SIG-M5 treated with dmso at 0.1 percent for 504 hours (cell line): Measurements from ENCODE around the gene NRAP.

Experiments
- DNase-seq: peaks from one replicate; lab custom pipeline; 2025; ENCODE audit not compliant: unreplicated experiment; lab: John Stamatoyannopoulos, UW

The NRAP gene

GRCh38 chr10:113643183-113643582 is 20.7 kb downstream of the NRAP start:
- no peak for DNase-seq

- no peak for DNase-seq
Observed at GRCh38 chr10:113641702-113642101, 22.1 kb downstream of the NRAP start.

DNA sequence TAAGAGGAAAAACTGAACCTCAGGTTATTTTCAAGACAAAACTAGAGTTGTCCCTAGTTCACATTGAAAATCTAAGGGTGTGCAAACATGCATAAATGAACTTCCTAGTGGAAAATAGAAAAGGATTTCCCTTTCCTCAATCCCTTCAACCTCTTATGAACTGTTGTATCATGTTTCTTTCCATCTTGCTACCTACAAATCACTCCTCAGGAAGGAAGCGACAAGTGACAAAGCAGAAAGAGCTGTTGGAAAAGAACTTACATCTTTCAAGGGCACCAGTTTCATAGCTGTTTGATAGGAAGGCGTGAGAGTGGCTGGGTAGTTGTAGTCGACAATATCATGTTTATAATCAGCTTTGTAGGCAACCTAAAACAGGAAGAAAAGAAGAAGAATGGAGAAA is 23.9 kb downstream of the NRAP start:
- no peak for DNase-seq

DNA sequence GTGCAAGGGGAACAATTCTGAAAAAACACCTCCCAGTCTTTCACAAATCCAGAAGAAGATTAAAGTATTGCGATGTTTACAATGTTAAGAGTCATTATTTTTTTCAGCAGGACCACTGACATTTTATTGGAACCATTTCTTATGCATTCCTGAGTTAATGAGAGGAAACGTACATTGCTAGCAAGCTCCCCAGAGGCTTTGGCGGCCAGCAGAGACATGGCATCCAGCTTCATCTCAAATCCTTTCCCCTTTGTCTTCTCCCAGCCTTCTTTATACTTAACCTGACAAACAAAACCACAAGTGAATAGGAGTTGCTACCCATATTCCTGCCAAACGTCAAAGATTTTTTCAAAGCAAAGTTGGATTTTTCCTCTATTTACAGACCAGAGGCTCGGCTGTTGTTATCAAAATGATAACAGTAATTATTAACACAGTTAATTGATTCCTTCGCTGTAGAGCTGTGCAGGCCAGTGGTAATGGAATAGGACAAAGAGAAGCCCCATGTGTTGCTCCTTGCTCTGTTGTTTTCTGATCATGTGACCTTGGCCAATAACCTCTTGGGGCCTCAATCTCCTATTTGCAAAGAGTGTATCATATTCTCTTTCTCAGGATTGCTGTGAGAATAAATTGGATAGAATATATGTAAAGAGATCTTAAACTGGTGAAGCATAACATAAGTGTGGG is 32.0 kb downstream of the NRAP start:
- no peak for DNase-seq

DNA sequence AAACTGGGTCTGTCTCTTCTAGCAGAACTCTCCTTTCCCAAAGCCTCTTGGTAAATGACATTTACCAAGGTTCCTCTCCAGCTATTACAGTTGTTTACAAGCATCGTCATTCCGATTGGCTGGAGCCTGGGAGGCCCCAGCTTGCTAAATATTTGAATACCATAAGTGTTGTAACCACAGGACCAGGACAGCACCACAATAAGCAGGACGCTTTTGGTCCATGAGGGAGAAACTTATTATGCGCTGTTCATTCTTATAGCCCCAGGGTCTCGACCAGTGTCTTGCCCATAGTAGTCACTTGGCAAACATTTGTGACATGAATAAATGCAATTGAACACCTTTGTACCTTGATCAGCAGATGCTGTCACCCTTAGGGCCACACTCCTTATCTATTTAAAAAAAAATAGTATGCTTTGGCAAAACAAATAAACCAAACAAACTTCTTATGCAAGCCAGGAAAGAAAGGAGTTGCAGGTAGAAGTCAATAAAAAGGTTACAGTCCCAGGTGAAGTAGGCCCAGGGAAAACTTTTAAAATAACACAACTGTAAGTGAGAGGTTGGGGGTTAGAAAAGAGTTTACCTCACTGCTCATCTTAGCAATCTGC is 32.8 kb downstream of the NRAP start:
- DNase-seq = no peak

- no peak for DNase-seq
Observed at GRCh38 chr10:113628607-113629153, 35.2 kb downstream of the NRAP start.

GRCh38 chr10:113627836-113628235 is 36.0 kb downstream of the NRAP start:
- no peak for DNase-seq

DNA sequence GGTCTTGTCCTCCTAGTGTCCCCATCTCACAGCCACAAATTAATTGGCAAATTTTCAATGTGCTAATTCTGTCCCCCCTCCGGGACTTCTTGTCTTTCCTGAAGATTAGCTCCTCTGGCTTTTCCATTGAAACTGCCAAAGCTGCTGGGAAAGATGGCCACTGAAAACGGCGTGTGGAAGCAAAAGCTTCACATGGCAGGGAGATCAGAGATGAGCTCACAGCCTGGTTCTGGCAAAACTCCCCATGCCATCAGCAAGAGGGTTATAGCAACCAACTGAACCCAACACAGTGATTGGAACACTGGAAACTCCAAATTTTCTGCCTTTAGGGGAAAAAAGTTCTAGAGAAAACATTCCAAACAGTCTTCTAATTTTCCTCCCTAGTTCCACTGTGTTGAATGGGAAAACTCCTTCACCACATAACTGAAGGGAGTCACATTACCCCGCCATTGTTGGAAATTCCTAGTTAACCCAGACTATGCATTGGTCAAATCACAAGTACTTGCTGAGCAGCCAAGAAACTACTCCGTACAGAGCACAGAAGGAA is 37.0 kb downstream of the NRAP start:
- DNase-seq = no peak

GRCh38 chr10:113625461-113626186 is 38.2 kb downstream of the NRAP start:
- DNase-seq = no peak

DNA sequence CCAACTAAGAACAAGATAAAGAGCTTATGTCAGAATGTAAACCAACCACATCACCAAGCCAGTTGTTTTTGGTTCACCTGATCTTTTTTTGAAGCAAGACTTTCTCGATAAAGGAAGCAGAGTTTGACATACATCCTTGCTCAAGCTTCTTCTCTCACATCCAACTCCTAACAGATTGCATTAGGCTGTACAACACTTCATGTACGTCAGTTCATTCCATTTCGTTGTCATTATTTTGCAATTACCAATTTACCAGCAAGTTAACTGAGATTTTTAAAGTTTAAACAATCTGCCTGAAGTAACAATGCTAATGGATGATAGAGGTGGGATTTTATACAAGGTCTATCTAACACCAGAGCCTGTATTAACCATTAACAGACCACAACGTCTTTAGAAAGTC is 41.0 kb downstream of the NRAP start:
- no peak for DNase-seq

- DNase-seq = no peak
Observed at GRCh38 chr10:113621799-113622198, 42.0 kb downstream of the NRAP start.

GRCh38 chr10:113620936-113621335 is 42.9 kb downstream of the NRAP start:
- no peak for DNase-seq

DNA sequence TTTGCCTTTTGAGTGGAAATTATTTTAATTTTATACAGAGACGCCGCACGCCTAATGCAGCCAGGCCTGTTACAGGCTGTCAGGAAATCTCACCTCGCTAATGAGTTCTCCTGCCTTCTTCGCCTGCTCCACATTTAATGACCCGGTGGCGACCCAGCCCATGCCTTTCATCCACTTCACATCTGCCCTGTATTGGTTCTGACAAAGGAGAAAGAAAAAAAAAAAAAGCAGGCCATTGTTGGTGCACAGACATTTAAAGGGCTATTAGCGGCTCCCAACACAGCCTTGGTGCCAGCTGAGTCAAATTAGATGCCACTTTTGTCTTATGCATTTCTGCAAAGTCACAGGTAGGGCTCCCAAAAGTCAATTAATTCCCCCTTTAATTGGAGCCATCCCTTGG is 43.3 kb downstream of the NRAP start:
- DNase-seq = no peak

GRCh38 chr10:113619401-113619800 is 44.4 kb downstream of the NRAP start:
- no peak for DNase-seq

- no peak for DNase-seq
Observed at GRCh38 chr10:113618338-113618737, 45.5 kb downstream of the NRAP start.

GRCh38 chr10:113617086-113617485 is 46.8 kb downstream of the NRAP start:
- no peak for DNase-seq

- DNase-seq = no peak
Observed at GRCh38 chr10:113616244-113617074, 47.4 kb downstream of the NRAP start.

DNA sequence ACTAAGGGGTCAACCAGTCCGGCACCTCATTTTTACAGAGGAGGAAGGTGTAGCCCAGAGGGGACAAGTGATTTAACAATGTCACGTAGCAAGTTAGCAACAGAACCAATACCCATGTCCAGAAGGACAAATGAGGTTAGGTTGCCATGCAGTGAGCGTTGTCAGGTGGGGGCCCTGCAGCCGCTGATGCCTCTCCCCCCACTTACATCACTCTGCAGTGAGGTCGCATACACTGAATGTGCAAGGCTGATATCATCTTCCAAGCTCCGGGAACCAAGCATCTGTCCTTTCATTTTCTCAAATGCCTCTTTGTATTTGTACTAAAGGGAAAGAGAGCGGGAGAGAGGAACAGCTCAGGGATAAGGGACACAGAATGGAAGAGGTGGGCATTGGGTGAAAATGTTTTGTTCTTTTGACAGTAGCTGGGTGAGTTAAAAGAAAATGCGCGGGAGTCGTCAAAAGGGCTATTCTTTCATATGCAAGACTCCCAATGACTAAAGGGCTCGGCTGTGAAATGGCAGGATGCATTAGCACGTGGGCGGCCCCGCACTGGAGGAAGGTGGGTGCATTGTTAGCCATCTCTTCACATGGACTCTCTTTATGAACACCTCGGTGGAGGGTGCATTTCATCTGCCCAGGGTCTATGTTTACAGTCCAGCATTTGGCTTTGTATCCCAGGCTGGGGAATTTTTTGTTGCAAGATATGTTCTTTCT is 49.7 kb downstream of the NRAP start:
- no peak for DNase-seq

GRCh38 chr10:113613427-113613826 is 50.4 kb downstream of the NRAP start:
- no peak for DNase-seq

GRCh38 chr10:113612154-113612553 is 51.7 kb downstream of the NRAP start:
- no peak for DNase-seq
